Measurements from ENCODE around the gene HAPLN3. TPM values are rescaled to one million over a fixed set of nuclear protein-coding genes. Genes with fewer than 3 reads are reported as not detected.
A peak's percentile ranks its signal among the peaks of the same experiment; 100 is the strongest.

HAPLN3 gene
- total and polyA plus RNA-seq, 2 donors (not counting 1 experiment from before 2014, with no cell fraction given): 7.5 to 16.3 TPM

GRCh38 chr15:88835119-88835518, 60.2 kb downstream of the HAPLN3 start:
- Histone ChIP-seq H3K4me2 (replicated peaks; ENCODE audit: low read depth, low read length, poor library complexity, severe bottlenecking) (no peak overlapping the region), H3K36me3 (replicated peaks in 1 of 2; ENCODE audit: control extremely low read depth in 1 of 2, control insufficient read depth in 1 of 2, extremely low read depth in 1 of 2, insufficient read depth in 2 of 2, low read length in 1 of 2) (no peaks in the 10 kb centered on the region), H2AFZ (ENCODE audit: insufficient read depth, low read depth, low read length, poor library complexity, severe bottlenecking) (no peak overlapping the region), H3K9ac (ENCODE audit: low read length) (no peak overlapping the region), H3K4me1 (ENCODE audit: control insufficient read depth in 2 of 2, insufficient read depth in 2 of 2, low read length in 2 of 2) (peaks cover 0 to 3% of the 10 kb centered on the region in 2 donors), H4K20me1 (ENCODE audit: control insufficient read depth, insufficient read depth, low read length, poor library complexity, severe bottlenecking) (no peaks in the 10 kb centered on the region), H3K4me3 (ENCODE audit: control extremely low read depth in 1 of 5, extremely low read depth in 1 of 5, insufficient read depth in 1 of 5, low read depth in 2 of 5, low read length in 4 of 5) (no peak overlapping the region), H3K9me3 (ENCODE audit: control extremely low read depth in 1 of 3, control insufficient read depth in 2 of 3, insufficient read depth in 1 of 3, low read length in 2 of 3) (no peaks in the 10 kb centered on the region), H3K27ac (ENCODE audit: low read length in 2 of 2) (no peak overlapping the region), H3K79me2 (ENCODE audit: control insufficient read depth, insufficient read depth, low read length) (no peaks in the 10 kb centered on the region), H3K27me3 (replicated peaks in 1 of 4; ENCODE audit: control extremely low read depth in 1 of 4, control insufficient read depth in 3 of 4, insufficient read depth in 4 of 4, low read length in 3 of 4) (peaks cover 0 to 5% (median 0%) of the 10 kb centered on the region in 4 experiments)
- H3K27me3 Mint-ChIP-seq: peaks cover 6% of the 10 kb centered on the region
- H3K27ac Mint-ChIP-seq: no peak overlapping the region
- DNase-seq (no peak), ATAC-seq (ENCODE audit: low read depth) (no peak)
- no peaks in the 10 kb centered on the region for H3K4me1 Mint-ChIP-seq
- intact Hi-C loops (cut with micrococcal nuclease): no loop called here
- no peaks in the 10 kb centered on the region for H3K9me3 Mint-ChIP-seq (ENCODE audit: insufficient read depth)
- POLR2A ChIA-PET: no interaction called here
- TF ChIP-seq, protein P1, sequence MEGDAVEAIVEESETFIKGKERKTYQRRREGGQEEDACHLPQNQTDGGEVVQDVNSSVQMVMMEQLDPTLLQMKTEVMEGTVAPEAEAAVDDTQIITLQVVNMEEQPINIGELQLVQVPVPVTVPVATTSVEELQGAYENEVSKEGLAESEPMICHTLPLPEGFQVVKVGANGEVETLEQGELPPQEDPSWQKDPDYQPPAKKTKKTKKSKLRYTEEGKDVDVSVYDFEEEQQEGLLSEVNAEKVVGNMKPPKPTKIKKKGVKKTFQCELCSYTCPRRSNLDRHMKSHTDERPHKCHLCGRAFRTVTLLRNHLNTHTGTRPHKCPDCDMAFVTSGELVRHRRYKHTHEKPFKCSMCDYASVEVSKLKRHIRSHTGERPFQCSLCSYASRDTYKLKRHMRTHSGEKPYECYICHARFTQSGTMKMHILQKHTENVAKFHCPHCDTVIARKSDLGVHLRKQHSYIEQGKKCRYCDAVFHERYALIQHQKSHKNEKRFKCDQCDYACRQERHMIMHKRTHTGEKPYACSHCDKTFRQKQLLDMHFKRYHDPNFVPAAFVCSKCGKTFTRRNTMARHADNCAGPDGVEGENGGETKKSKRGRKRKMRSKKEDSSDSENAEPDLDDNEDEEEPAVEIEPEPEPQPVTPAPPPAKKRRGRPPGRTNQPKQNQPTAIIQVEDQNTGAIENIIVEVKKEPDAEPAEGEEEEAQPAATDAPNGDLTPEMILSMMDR (IDR thresholded peaks at IDR 0.05): no peak
- TF ChIP-seq EZH2 (IDR thresholded peaks at IDR 0.05; ENCODE audit: borderline replicate concordance, insufficient read depth, low read depth, low read length, poor library complexity, severe bottlenecking): no peak
- 100% methylated on average over 1 of the region's 4 CpGs for WGBS (ENCODE audit: insufficient coverage)
- no peak overlapping the region for H3K4me3 Mint-ChIP-seq
- CTCF ChIA-PET: interaction anchor here (1.2 to 3.4 kb wide), 4 partner anchors 179 to 218 kb away, joined by 5 to 43 read pairs (median 6); no protein-coding TSS in a partner anchor

DNA sequence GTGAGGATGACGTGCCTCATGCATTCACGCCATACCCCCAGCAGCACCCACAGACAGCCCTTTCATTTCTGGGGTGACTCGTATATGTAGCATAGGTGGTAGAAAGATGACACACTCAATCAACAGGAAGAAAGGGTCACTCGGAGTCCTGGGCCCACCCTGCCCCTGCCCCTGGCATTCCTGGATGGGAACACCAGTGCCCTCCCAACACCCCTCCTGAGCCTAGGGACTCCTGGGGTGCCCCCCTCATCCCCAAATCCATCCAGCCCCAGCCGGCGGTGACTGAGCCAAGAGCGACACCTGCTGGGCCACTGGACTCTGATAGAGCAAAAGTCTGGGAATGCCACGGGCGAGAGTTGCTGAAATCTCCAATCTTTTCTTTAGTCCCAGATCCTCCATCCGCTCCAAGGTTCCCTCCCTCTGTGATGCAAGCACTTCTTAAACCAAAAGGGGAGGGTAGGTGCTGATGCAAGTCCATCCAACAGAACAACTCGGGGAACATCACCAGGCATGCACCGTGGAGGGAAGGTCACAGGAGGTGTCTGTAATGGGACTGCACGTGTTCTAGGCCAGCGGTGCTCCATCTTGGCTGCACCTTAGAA, 61.0 kb downstream of the HAPLN3 start:
- Histone ChIP-seq H3K4me2 (replicated peaks; ENCODE audit: low read depth, low read length, poor library complexity, severe bottlenecking) (no peak overlapping the region), H3K27ac (ENCODE audit: low read length in 2 of 2) (no peak overlapping the region), H3K4me1 (ENCODE audit: control insufficient read depth in 2 of 2, insufficient read depth in 2 of 2, low read length in 2 of 2) (peaks cover 0 to 3% of the 10 kb centered on the region in 2 donors), H3K9ac (ENCODE audit: low read length) (no peak overlapping the region), H3K27me3 (replicated peaks in 1 of 4; ENCODE audit: control extremely low read depth in 1 of 4, control insufficient read depth in 3 of 4, insufficient read depth in 4 of 4, low read length in 3 of 4) (peaks cover 0 to 5% (median 0%) of the 10 kb centered on the region in 4 experiments), H2AFZ (ENCODE audit: insufficient read depth, low read depth, low read length, poor library complexity, severe bottlenecking) (peak overlapping the region; percentile 12), H3K9me3 (ENCODE audit: control extremely low read depth in 1 of 3, control insufficient read depth in 2 of 3, insufficient read depth in 1 of 3, low read length in 2 of 3) (no peaks in the 10 kb centered on the region), H3K79me2 (ENCODE audit: control insufficient read depth, insufficient read depth, low read length) (no peaks in the 10 kb centered on the region), H4K20me1 (ENCODE audit: control insufficient read depth, insufficient read depth, low read length, poor library complexity, severe bottlenecking) (no peaks in the 10 kb centered on the region), H3K4me3 (ENCODE audit: control extremely low read depth in 1 of 5, extremely low read depth in 1 of 5, insufficient read depth in 1 of 5, low read depth in 2 of 5, low read length in 4 of 5) (no peak overlapping the region), H3K36me3 (replicated peaks in 1 of 2; ENCODE audit: control extremely low read depth in 1 of 2, control insufficient read depth in 1 of 2, extremely low read depth in 1 of 2, insufficient read depth in 2 of 2, low read length in 1 of 2) (no peaks in the 10 kb centered on the region)
- no peak overlapping the region for H3K27ac Mint-ChIP-seq
- ChIA-PET POLR2A (no interaction called here), CTCF (interaction anchor here (0.6 to 3.4 kb wide), 8 partner anchors 172 to 367 kb away, joined by 3 to 43 read pairs (median 5); partner anchors contain the start of genes MRPL46 and MRPS11)
- H3K4me3 Mint-ChIP-seq: no peak overlapping the region
- intact Hi-C loops (cut with micrococcal nuclease): no loop called here
- no peaks in the 10 kb centered on the region for H3K4me1 Mint-ChIP-seq
- DNase-seq (peak; percentile 48), ATAC-seq (ENCODE audit: low read depth) (no peak)
- TF ChIP-seq, protein P1 (IDR thresholded peaks at IDR 0.05): peak; percentile 47
- no peak for TF ChIP-seq EZH2 (IDR thresholded peaks at IDR 0.05; ENCODE audit: borderline replicate concordance, insufficient read depth, low read depth, low read length, poor library complexity, severe bottlenecking)
- peaks cover 3% of the 10 kb centered on the region for H3K27me3 Mint-ChIP-seq
- 41% methylated on average over 8 of the region's 14 CpGs for WGBS (ENCODE audit: insufficient coverage)
- H3K9me3 Mint-ChIP-seq (ENCODE audit: insufficient read depth): no peaks in the 10 kb centered on the region

Data from B cell (primary cell).